ENCODE data around the gene MAJIN.

- TF ChIP-seq POLR2A (IDR thresholded peaks at IDR 0.05): no peak
- TF ChIP-seq, protein P1, sequence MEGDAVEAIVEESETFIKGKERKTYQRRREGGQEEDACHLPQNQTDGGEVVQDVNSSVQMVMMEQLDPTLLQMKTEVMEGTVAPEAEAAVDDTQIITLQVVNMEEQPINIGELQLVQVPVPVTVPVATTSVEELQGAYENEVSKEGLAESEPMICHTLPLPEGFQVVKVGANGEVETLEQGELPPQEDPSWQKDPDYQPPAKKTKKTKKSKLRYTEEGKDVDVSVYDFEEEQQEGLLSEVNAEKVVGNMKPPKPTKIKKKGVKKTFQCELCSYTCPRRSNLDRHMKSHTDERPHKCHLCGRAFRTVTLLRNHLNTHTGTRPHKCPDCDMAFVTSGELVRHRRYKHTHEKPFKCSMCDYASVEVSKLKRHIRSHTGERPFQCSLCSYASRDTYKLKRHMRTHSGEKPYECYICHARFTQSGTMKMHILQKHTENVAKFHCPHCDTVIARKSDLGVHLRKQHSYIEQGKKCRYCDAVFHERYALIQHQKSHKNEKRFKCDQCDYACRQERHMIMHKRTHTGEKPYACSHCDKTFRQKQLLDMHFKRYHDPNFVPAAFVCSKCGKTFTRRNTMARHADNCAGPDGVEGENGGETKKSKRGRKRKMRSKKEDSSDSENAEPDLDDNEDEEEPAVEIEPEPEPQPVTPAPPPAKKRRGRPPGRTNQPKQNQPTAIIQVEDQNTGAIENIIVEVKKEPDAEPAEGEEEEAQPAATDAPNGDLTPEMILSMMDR (IDR thresholded peaks at IDR 0.05): no peak
Observed at GRCh38 chr11:64914123-64914522, 57.8 kb downstream of the MAJIN start.

Data from heart left ventricle (tissue), 13 donors.